NCI-H146 treated with DMSO at 0.1 percent for 48 hours (cell line): ENCODE measurements around the gene AASDHPPT.

Source experiments
- DNase-seq: peaks from one replicate; lab custom pipeline; 2025; ENCODE audit not compliant: unreplicated experiment; lab: John Stamatoyannopoulos, UW

Gene AASDHPPT

GRCh38 chr11:106082096-106082495, 4.6 kb downstream of the AASDHPPT start:
- no peak for DNase-seq

- no peak for DNase-seq
Observed at GRCh38 chr11:106086135-106086534, 8.7 kb downstream of the AASDHPPT start.

- no peak for DNase-seq
Observed at GRCh38 chr11:106086850-106087249, 9.4 kb downstream of the AASDHPPT start.

- DNase-seq, result peak; percentile 5
Observed at GRCh38 chr11:106087815-106088435, 10.5 kb downstream of the AASDHPPT start.

GRCh38 chr11:106088896-106089295, 11.4 kb downstream of the AASDHPPT start:
- DNase-seq, result no peak

- DNase-seq, result no peak
Observed at GRCh38 chr11:106091480-106092123, 14.1 kb downstream of the AASDHPPT start.

- DNase-seq, result no peak
Observed at GRCh38 chr11:106092446-106092845, 15.0 kb downstream of the AASDHPPT start.

- DNase-seq, result no peak
Observed at GRCh38 chr11:106098893-106099553, 21.6 kb downstream of the AASDHPPT start.

GRCh38 chr11:106101370-106101769, 23.9 kb downstream of the AASDHPPT start:
- no peak for DNase-seq

GRCh38 chr11:106101819-106102218, 24.4 kb downstream of the AASDHPPT start:
- DNase-seq, result no peak

GRCh38 chr11:106105986-106106385, 28.5 kb downstream of the AASDHPPT start:
- no peak for DNase-seq

- no peak for DNase-seq
Observed at GRCh38 chr11:106121570-106122320, 44.3 kb downstream of the AASDHPPT start.

GRCh38 chr11:106127604-106128003, 50.1 kb downstream of the AASDHPPT start:
- DNase-seq, result no peak

- DNase-seq, result no peak
Observed at GRCh38 chr11:106128740-106129139, 51.3 kb downstream of the AASDHPPT start.

GRCh38 chr11:106131998-106132397, 54.5 kb downstream of the AASDHPPT start:
- no peak for DNase-seq

GRCh38 chr11:106132582-106133354, 55.3 kb downstream of the AASDHPPT start:
- no peak for DNase-seq

- DNase-seq, result no peak
Observed at GRCh38 chr11:106133529-106133928, 56.1 kb downstream of the AASDHPPT start.

GRCh38 chr11:106137061-106137460, 59.6 kb downstream of the AASDHPPT start:
- no peak for DNase-seq

- DNase-seq, result no peak
Observed at GRCh38 chr11:106137758-106138157, 60.3 kb downstream of the AASDHPPT start.
